HG03354 (cell line): ENCODE data around the gene ANKRD40CL.

Experiments used
- ATAC-seq: cut with Tn5 transposase; IDR thresholded peaks from one replicate; pipeline ENCODE4 v1.9.1; 2021; ENCODE audit warnings: mild to moderate bottlenecking; ENCODE audit not compliant: unreplicated experiment, poor library complexity, severe bottlenecking

Gene ANKRD40CL

DNA sequence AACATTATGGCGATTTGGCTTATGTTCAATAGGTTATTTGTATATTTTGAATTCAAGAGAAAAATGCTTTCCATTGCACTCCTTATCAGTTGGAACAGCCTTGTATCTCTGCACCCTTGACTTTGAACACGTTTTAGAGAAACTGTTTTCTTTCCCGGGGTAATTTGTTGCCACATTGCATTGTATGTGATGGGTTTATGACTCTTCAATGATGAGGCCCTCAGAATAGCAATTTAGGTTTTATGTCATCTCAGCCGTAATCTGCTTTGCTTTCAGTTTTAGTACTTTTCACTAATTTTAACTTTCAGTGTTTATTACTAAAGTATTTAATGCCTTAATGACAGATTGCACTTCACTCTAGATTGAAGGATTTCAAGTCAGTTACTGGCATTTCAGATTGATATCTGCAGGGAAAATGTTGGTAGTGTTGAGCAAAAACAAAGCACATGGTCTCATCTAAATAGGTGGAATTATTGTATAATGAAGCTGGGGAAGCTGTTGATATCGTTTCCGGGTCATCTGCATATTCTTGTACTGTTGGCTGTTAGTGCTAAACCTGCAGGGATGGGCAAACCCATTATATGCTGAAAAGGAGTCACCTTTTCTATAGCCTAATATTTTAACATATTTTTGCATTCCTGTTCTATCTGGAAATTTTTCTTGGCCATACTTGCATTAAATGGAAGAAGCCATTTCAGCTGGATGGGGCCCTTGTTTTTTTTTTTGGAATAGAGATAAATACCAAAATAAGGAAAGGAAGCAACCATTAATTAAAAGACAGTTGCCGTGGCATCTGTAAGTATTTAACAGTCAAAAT is 45.9 kb downstream of the ANKRD40CL start:
- ATAC-seq, result no peak

DNA sequence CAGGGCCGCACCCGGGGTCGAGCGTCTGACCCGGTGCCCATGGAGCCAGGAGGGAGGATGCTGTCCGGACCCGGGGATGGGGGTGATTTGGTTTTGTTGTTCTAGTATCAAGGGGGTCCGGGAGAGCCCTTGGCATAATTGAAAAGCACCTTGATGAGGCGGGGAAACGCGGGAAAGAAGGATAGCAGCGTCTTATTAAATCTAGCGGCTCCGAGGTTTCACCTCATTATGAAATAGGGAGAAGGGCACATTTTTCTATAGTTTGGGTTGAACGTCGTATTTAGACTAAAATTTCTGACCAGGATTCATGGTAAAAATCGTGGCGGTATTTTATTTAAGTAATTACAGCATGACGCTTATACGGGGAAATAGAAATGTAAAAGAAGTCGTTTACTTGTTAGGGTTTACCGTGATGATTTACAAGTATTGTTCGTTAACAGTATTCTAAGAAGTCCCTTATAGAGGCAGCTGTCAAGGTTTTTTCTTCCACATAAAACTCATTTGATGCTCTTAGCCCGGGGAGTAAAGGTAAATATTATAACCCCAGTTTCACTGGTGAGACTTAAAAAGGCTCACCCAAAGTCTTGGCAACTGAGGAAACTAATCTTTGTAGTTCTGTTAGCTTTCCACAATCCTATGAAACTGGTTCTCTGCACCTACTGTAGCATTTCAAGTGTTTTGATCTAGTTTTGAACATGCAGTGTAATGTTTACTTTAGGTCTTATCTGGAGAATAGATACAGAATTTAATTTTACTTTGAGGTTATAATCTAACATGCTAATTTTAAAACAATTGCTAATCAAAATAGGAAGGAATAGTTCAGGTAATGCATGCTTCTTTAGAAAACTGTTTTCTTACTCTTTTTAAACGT is 47.2 kb downstream of the ANKRD40CL start:
- no peak for ATAC-seq

DNA sequence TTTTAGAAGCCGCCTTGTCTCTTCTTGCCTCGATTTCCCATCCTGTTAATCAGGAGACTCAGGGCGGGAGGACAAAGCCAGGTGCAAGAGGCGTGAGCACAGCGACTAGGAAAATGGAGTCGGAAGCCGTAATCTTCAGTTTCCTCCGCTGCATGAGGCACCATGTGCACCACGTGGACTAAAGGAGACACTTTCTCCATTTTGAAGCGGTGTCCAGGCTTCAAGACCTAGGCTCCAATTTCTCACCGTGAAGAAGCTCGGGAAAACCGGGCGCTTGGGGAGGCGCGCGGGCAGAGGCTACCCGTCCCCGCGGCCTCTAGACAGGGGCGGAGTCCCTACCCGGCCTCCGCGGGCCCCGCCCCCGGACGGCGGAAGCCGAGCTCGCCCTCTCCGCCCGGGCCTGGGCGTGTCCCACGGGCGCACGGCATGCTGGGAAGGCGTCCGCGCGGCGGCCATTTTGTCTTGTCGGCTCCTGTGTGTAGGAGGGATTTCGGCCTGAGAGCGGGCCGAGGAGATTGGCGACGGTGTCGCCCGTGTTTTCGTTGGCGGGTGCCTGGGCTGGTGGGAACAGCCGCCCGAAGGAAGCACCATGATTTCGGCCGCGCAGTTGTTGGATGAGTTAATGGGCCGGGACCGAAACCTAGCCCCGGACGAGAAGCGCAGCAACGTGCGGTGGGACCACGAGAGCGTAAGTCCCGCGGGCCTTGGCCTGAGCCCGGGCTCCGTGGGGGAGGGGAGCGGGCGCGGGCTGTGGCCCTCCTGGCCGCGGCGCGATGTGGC is 48.0 kb downstream of the ANKRD40CL start, which contains the start of gene LUC7L3:
Gene LUC7L3 (plus strand): TSS at position 460 of the 780 bp plus-strand sequence. CDS start 130 bp downstream, at position 590.
- ATAC-seq, result peak; percentile 90

DNA sequence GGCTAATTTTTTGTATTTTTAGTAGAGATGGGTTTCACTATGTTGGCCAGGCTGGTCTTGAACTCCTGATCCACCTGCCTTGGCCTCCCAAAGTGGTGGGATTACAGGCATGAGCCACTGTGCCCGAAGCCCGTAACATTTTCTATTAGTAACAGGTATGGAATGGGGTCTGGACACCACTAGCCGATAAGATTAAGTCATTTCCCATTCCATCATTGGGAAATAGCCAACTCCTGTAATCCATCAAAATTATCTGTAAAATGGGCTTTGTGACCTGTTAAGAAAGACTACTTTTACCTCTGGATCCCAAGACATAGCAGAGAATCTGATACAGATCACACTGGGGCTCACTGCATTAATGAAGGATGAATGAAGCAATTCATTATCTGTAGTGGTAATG is 51.8 kb downstream of the ANKRD40CL start:
- ATAC-seq, result no peak

DNA sequence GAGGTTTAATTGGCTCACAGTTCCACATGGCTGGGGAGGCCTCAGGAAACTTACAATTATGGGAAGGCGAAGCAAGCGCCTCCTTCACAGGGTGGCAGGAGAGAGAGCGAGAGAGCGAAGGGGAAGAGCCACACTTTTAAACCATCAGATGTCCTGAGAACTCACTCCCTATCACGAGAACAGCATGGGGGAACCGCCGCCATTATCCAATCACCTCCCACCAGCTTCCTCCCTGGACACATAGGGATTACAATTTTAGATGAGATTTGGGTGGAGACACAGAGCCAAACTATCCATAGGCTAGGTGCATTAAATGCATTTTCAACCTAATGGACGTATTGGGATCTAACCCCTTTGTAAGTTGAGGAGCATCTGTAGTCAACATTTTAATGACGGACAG is 54.7 kb downstream of the ANKRD40CL start:
- no peak for ATAC-seq
